Effector memory CD4-positive, alpha-beta T cell (primary cell): ENCODE measurements around the gene YDJC.
"Not testable (repeated sequence)": the region's sequence is repeated elsewhere in the genome, so short reads cannot be mapped to it uniquely, and the experiment has no call there.

Source experiments
- DNase-seq, 3 donors: peaks; one replicate each; pipeline ENCODE4 v3.0.0-alpha.2; 2020
- H3K27ac ChIP-seq: 2 replicates; pipeline ENCODE4 v1.7.0; 2013; ENCODE audit warnings: mild to moderate bottlenecking, low read length, moderate library complexity; ENCODE audit not compliant: insufficient read depth, poor library complexity, severe bottlenecking
- H3K27me3 ChIP-seq: replicated peaks from 2 replicates; pipeline ENCODE4 v1.7.0; 2013; ENCODE audit warnings: mild to moderate bottlenecking, low read length; ENCODE audit not compliant: insufficient read depth, control insufficient read depth, poor library complexity, severe bottlenecking
- H3K36me3 ChIP-seq: 2 replicates; pipeline ENCODE4 v1.7.0; 2013; ENCODE audit warnings: mild to moderate bottlenecking, low read length, moderate library complexity; ENCODE audit not compliant: control insufficient read depth, insufficient read depth
- H3K4me1 ChIP-seq: 2 replicates; pipeline ENCODE4 v1.7.0; 2013; ENCODE audit warnings: low read length, mild to moderate bottlenecking; ENCODE audit not compliant: control insufficient read depth, insufficient read depth, poor library complexity, severe bottlenecking
- H3K4me3 ChIP-seq: 2 replicates; pipeline ENCODE4 v1.7.0; 2013; ENCODE audit warnings: low read length, low read depth, mild to moderate bottlenecking; ENCODE audit not compliant: insufficient read depth, poor library complexity, severe bottlenecking
- H3K9me3 ChIP-seq: 2 replicates; pipeline ENCODE4 v1.7.0; 2013; ENCODE audit warnings: mild to moderate bottlenecking, low read length, moderate library complexity; ENCODE audit not compliant: control insufficient read depth
- total RNA-seq, 3 donors: gene quantifications; one replicate each; lab custom pipeline; 2026; lab: John Stamatoyannopoulos, UW

Gene YDJC
- 21.3 to 29.8 (median 24.0) reads per million in 3 donors for total RNA-seq

- Histone ChIP-seq H3K4me1 (peaks cover 20% of the 10 kb centered on the region), H3K9me3 (no peaks in the 10 kb centered on the region), H3K27me3 (no peaks in the 10 kb centered on the region), H3K4me3 (peak within 1 kb of the TSS; percentile 91), H3K27ac (peak within 1 kb of the TSS; percentile 78), H3K36me3 (peaks cover 27% of the 10 kb centered on the region)
- DNase-seq = peak; percentile 87 to 91 (median 89)
These were observed at the start of gene YDJC for GRCh38 chr22:21629255-21630149. Gene YDJC (minus strand): TSS chr22:21630022. CDS start chr22:21630014, 8 bp downstream.

- Histone ChIP-seq H3K27me3 (no peaks in the 10 kb centered on the region), H3K4me3 (no peak overlapping the region), H3K27ac (no peak overlapping the region), H3K4me1 (no peaks in the 10 kb centered on the region), H3K36me3 (peaks cover 49% of the 10 kb centered on the region), H3K9me3 (no peaks in the 10 kb centered on the region)
- DNase-seq = no peak
These were observed 49.6 kb upstream of the YDJC start for GRCh38 chr22:21679383-21679782.

GRCh38 chr22:21678842-21679241, 49.0 kb upstream of the YDJC start:
- H3K4me1 ChIP-seq, H3K4me3 ChIP-seq, H3K27me3 ChIP-seq, DNase-seq, H3K9me3 ChIP-seq, H3K27ac ChIP-seq: not testable (repeated sequence)
- peaks cover 53% of the 10 kb centered on the region for H3K36me3 ChIP-seq

- no peak overlapping the region for H3K27ac ChIP-seq
- H3K36me3 ChIP-seq = peaks cover 54% of the 10 kb centered on the region
- DNase-seq = no peak
- no peaks in the 10 kb centered on the region for H3K4me1 ChIP-seq
- H3K4me3 ChIP-seq = no peak overlapping the region
- no peaks in the 10 kb centered on the region for H3K9me3 ChIP-seq
- H3K27me3 ChIP-seq = no peaks in the 10 kb centered on the region
These were observed 48.0 kb upstream of the YDJC start for GRCh38 chr22:21677606-21678443.

GRCh38 chr22:21674638-21675245, 44.9 kb upstream of the YDJC start:
- no peaks in the 10 kb centered on the region for H3K27me3 ChIP-seq
- no peak overlapping the region for H3K27ac ChIP-seq
- peaks cover 57% of the 10 kb centered on the region for H3K36me3 ChIP-seq
- H3K4me3 ChIP-seq = no peak overlapping the region
- no peak for DNase-seq
- H3K9me3 ChIP-seq = no peaks in the 10 kb centered on the region
- no peaks in the 10 kb centered on the region for H3K4me1 ChIP-seq

- Histone ChIP-seq H3K36me3 (peaks cover 57% of the 10 kb centered on the region), H3K9me3 (no peaks in the 10 kb centered on the region), H3K27me3 (no peaks in the 10 kb centered on the region), H3K4me1 (no peaks in the 10 kb centered on the region), H3K27ac (no peak overlapping the region), H3K4me3 (no peak overlapping the region)
- DNase-seq = no peak
These were observed 43.9 kb upstream of the YDJC start for GRCh38 chr22:21673534-21674321.

GRCh38 chr22:21672107-21672629, 42.3 kb upstream of the YDJC start:
- H3K4me1 ChIP-seq = no peaks in the 10 kb centered on the region
- H3K27me3 ChIP-seq = no peaks in the 10 kb centered on the region
- no peaks in the 10 kb centered on the region for H3K9me3 ChIP-seq
- H3K4me3 ChIP-seq = no peak overlapping the region
- no peak for DNase-seq
- no peak overlapping the region for H3K27ac ChIP-seq
- peaks cover 57% of the 10 kb centered on the region for H3K36me3 ChIP-seq

GRCh38 chr22:21669026-21669425, 39.2 kb upstream of the YDJC start:
- DNase-seq = no peak
- H3K36me3 ChIP-seq = peaks cover 38% of the 10 kb centered on the region
- no peaks in the 10 kb centered on the region for H3K9me3 ChIP-seq
- no peak overlapping the region for H3K4me3 ChIP-seq
- peaks cover 4% of the 10 kb centered on the region for H3K4me1 ChIP-seq
- no peak overlapping the region for H3K27ac ChIP-seq
- H3K27me3 ChIP-seq = no peaks in the 10 kb centered on the region

- Histone ChIP-seq H3K4me1 (peaks cover 4% of the 10 kb centered on the region), H3K36me3 (peaks cover 16% of the 10 kb centered on the region), H3K27me3 (no peaks in the 10 kb centered on the region), H3K4me3 (peak overlapping the region; percentile 79), H3K27ac (no peak overlapping the region), H3K9me3 (no peaks in the 10 kb centered on the region)
- no peak for DNase-seq
These were observed 37.0 kb upstream of the YDJC start for GRCh38 chr22:21666786-21667185.
